Measurements from ENCODE around the gene CELA2B. TPM values are rescaled to one million over a fixed set of nuclear protein-coding genes. Genes with fewer than 3 reads are reported as not detected.

The CELA2B gene
- total RNA-seq, 3 donors from 2014 or later (not counting 1 experiment from before 2014, with no cell fraction given), result not detected

GRCh38 chr1:15493869-15494390, 18.0 kb downstream of the CELA2B start:
- H3K36me3 Mint-ChIP-seq, result no peaks in the 10 kb centered on the region
- H3K27me3 Mint-ChIP-seq (ENCODE audit: low read depth in 2 of 2), result no peaks in the 10 kb centered on the region
- Histone ChIP-seq H3K27me3 (ENCODE audit: control insufficient read depth, insufficient read depth, low read length) (no peaks in the 10 kb centered on the region), H3K4me1 (ENCODE audit: control insufficient read depth, insufficient read depth, low read length) (no peaks in the 10 kb centered on the region), H3K9me3 (ENCODE audit: control insufficient read depth, insufficient read depth, low read length) (no peaks in the 10 kb centered on the region), H3K36me3 (ENCODE audit: control insufficient read depth, insufficient read depth, low read length) (peaks cover 29% of the 10 kb centered on the region), H3K4me3 (ENCODE audit: low read length) (no peak overlapping the region), H3K27ac (ENCODE audit: low read length) (no peak overlapping the region)
- no peaks in the 10 kb centered on the region for H3K4me1 Mint-ChIP-seq
- no peak overlapping the region for H3K27ac Mint-ChIP-seq
- no peak for ATAC-seq
- no peak overlapping the region for H3K4me3 Mint-ChIP-seq
- WGBS (ENCODE audit: insufficient coverage), result 97% methylated on average over 9 of the region's 9 CpGs
- intact Hi-C loops (cut with micrococcal nuclease), result no loop called here
- no peaks in the 10 kb centered on the region for H3K9me3 Mint-ChIP-seq
- TF ChIP-seq, protein P1, sequence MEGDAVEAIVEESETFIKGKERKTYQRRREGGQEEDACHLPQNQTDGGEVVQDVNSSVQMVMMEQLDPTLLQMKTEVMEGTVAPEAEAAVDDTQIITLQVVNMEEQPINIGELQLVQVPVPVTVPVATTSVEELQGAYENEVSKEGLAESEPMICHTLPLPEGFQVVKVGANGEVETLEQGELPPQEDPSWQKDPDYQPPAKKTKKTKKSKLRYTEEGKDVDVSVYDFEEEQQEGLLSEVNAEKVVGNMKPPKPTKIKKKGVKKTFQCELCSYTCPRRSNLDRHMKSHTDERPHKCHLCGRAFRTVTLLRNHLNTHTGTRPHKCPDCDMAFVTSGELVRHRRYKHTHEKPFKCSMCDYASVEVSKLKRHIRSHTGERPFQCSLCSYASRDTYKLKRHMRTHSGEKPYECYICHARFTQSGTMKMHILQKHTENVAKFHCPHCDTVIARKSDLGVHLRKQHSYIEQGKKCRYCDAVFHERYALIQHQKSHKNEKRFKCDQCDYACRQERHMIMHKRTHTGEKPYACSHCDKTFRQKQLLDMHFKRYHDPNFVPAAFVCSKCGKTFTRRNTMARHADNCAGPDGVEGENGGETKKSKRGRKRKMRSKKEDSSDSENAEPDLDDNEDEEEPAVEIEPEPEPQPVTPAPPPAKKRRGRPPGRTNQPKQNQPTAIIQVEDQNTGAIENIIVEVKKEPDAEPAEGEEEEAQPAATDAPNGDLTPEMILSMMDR (IDR thresholded peaks at IDR 0.05), result no peak
- no peak for DNase-seq

DNA sequence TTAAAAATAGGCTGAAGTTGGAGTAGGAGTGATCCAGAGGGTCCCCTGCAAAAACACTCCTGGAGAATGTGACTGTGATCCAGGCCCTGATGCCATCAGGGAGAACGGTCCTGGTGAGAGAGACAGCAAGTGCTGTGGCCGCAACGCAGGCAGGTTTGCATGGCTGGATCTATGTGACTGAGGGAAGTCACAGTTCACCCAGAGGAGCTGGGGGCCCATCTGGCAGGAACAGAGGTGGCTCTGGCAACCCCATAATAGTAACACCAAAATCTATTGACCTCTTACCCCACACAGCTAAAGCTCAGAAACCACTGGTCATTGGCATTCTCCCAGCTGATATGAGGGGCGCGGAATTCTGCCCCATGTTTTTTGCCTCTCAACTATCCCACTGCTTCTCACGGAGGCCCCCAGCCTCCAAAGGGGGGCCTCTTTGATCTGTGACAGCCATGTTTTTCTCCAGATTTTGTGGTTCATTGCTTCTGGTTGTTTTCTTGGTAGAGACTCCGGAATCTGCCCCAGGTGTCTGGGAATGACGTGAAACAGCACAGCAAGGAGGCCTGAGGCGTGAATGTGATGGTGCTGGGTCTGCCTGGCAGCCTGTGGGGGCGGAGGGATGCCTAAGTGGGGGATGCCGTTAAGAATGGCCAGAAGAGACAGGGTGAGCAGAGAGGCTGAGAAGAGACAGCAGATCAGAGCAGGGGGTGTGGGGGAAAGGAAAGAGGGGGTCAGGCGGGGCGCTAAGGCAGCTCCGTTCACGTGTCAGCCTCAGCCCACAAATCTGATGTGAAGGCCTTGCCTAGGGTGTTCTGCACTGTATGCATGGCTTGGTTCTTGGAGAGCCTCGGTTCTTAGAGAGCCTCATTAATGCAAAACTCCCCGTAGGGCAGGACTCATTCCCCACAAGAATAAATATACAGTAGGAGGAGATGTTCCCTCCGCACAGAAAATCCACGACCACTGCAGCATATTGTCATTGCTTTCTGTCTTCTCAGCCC, 24.6 kb downstream of the CELA2B start:
- Histone ChIP-seq H3K27me3 (ENCODE audit: control insufficient read depth, insufficient read depth, low read length) (no peaks in the 10 kb centered on the region), H3K4me1 (ENCODE audit: control insufficient read depth, insufficient read depth, low read length) (no peaks in the 10 kb centered on the region), H3K27ac (ENCODE audit: low read length) (no peak overlapping the region), H3K9me3 (ENCODE audit: control insufficient read depth, insufficient read depth, low read length) (no peaks in the 10 kb centered on the region), H3K4me3 (ENCODE audit: low read length) (no peak overlapping the region), H3K36me3 (ENCODE audit: control insufficient read depth, insufficient read depth, low read length) (peaks cover 19% of the 10 kb centered on the region)
- ATAC-seq (no peak), DNase-seq (no peak)
- Mint-ChIP-seq H3K4me3 (no peak overlapping the region), H3K4me1 (no peaks in the 10 kb centered on the region), H3K9me3 (no peaks in the 10 kb centered on the region), H3K36me3 (no peaks in the 10 kb centered on the region), H3K27ac (no peak overlapping the region), H3K27me3 (ENCODE audit: low read depth in 2 of 2) (no peaks in the 10 kb centered on the region)
- TF ChIP-seq, protein P1 (IDR thresholded peaks at IDR 0.05), result no peak
- WGBS (ENCODE audit: insufficient coverage), result 93% methylated on average over 18 of the region's 19 CpGs
- intact Hi-C loops (cut with micrococcal nuclease), result loop anchor here (2.0 kb wide), 1 partner anchor 178 kb away; no protein-coding TSS in a partner anchor

- TF ChIP-seq, protein P1 (IDR thresholded peaks at IDR 0.05), result peak; percentile 62
Measured at GRCh38 chr1:15501208-15502032, 25.5 kb downstream of the CELA2B start.

More at GRCh38 chr1:15501208-15502032, 25.5 kb downstream of the CELA2B start:
- H3K9me3 Mint-ChIP-seq, result no peaks in the 10 kb centered on the region
- no peaks in the 10 kb centered on the region for H3K4me1 Mint-ChIP-seq
- no peaks in the 10 kb centered on the region for H3K27me3 Mint-ChIP-seq (ENCODE audit: low read depth in 2 of 2)
- ATAC-seq (peak; percentile 58 to 77 (median 71)), DNase-seq (peak; percentile 41 to 64)
- no peak overlapping the region for H3K4me3 Mint-ChIP-seq
- Histone ChIP-seq H3K9me3 (ENCODE audit: control insufficient read depth, insufficient read depth, low read length) (no peaks in the 10 kb centered on the region), H3K36me3 (ENCODE audit: control insufficient read depth, insufficient read depth, low read length) (peaks cover 25% of the 10 kb centered on the region), H3K4me3 (ENCODE audit: low read length) (no peak overlapping the region), H3K27ac (ENCODE audit: low read length) (no peak overlapping the region), H3K27me3 (ENCODE audit: control insufficient read depth, insufficient read depth, low read length) (no peaks in the 10 kb centered on the region), H3K4me1 (ENCODE audit: control insufficient read depth, insufficient read depth, low read length) (no peaks in the 10 kb centered on the region)
- 60% methylated on average over 14 of the region's 17 CpGs for WGBS (ENCODE audit: insufficient coverage)
- H3K27ac Mint-ChIP-seq, result peak overlapping the region in 1 of 2 donors; percentile 33
- H3K36me3 Mint-ChIP-seq, result no peaks in the 10 kb centered on the region
- intact Hi-C loops (cut with micrococcal nuclease), result loop anchor here (2.0 kb wide), 1 partner anchor 179 kb away; no protein-coding TSS in a partner anchor

All from natural killer cell (primary cell).